Thyroid gland (tissue), 4 donors: ENCODE results near the gene POLN. TPM values are rescaled to one million over a fixed set of nuclear protein-coding genes. Genes with fewer than 3 reads are reported as not detected.

Experiments
- DNase-seq, 2 donors: peaks; one replicate each; pipeline ENCODE4 v3.0.0-alpha.2; 2019
- H3K27ac ChIP-seq, 3 donors: fragments of 200-600 bp; sonication (generic); 1 replicate in 2 of 3; 2 replicates in 1 of 3; pipeline ENCODE4 v1.5.1; 2016 to 2019; ENCODE audit warnings: mild to moderate bottlenecking in 1 of 3, moderate library complexity in 1 of 3
- H3K27me3 ChIP-seq: fragments of 200-600 bp; sonication (generic); one replicate; pipeline ENCODE4 v1.5.1; 2019
- H3K36me3 ChIP-seq, 2 donors: fragments of 200-600 bp; sonication (generic); one replicate each; pipeline ENCODE4 v1.5.1; 2016 to 2019
- H3K4me1 ChIP-seq, 2 donors: fragments of 200-600 bp; sonication (generic); one replicate each; pipeline ENCODE4 v1.5.1; 2017 to 2019
- H3K4me3 ChIP-seq, 3 donors: fragments of 200-600 bp; sonication (generic); replicated peaks in 1 of 3; 1 replicate in 2 of 3; 2 replicates in 1 of 3; pipeline ENCODE4 v1.5.1; 2016; ENCODE audit warnings: mild to moderate bottlenecking in 1 of 3
- H3K9me3 ChIP-seq: fragments of 200-600 bp; sonication (generic); one replicate; pipeline ENCODE4 v1.5.1; 2017
- POLR2A ChIP-seq, 2 donors: fragments of 450-650 bp; IDR thresholded peaks; one replicate each; pipeline ENCODE4 v1.6.1; 2017; ENCODE audit warnings: antibody characterized with exemption in 2 of 2, mild to moderate bottlenecking in 2 of 2, moderate library complexity in 1 of 2
- WGBS, 2 donors: methylation state at CpG; one replicate each; pipeline ENCODE4 v1.1.5; 2017; 5-methylcytosine and 5-hydroxymethylcytosine counted together
- intact Hi-C: fragments of 100-400 bp; cut with DNase I; formaldehyde crosslinking; loops from one replicate; pipeline ENCODE4 v1.15.1; 2023
- total RNA-seq, 4 donors: library from RNA; depleted of rRNA; stranded (reverse); fragments of >200 nt; gene quantifications; one replicate each; pipeline ENCODE4 v1.2.3, GENCODE V29; 2016
- TF ChIP-seq, protein P1 (sequence below), 6 experiments: fragments of 200-600 bp in 3 of 6; fragments of 450-650 bp in 3 of 6; sonication (generic) in 3 of 6; IDR thresholded peaks; one replicate each; pipeline ENCODE4 v1.5.1; 2016 to 2019; ENCODE audit warnings: antibody characterized with exemption in 6 of 6, mild to moderate bottlenecking in 2 of 6, inconsistent platforms in 1 of 6, moderate library complexity in 1 of 6

Gene POLN
- total RNA-seq, 4 donors from 2014 or later = 1.5 to 5.4 (median 3.0) TPM

DNA sequence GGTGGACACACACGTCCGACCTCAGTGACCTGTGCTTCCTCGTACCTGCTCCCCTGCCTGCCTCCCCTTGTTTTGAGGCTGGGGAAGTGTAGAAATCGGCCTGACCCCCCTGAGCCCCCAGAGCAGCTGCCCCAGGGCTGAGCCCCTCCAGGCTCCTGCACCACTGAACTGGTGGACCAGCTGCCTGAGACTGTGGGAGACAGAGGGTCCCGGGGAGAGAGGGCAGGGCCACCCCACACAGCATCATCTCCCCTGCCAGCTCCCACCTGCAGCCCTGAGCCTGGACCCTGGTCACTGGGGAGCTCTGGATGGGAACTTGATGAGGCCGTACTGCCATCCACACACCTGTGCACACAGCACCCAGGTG lies 197.8 kb downstream of the POLN start:
- 76 to 93% methylated on average over 2 to 5 of the region's 6 CpGs for WGBS, 2 donors
- TF ChIP-seq POLR2A (IDR thresholded peaks at IDR 0.05) = no peak
- TF ChIP-seq, protein P1, sequence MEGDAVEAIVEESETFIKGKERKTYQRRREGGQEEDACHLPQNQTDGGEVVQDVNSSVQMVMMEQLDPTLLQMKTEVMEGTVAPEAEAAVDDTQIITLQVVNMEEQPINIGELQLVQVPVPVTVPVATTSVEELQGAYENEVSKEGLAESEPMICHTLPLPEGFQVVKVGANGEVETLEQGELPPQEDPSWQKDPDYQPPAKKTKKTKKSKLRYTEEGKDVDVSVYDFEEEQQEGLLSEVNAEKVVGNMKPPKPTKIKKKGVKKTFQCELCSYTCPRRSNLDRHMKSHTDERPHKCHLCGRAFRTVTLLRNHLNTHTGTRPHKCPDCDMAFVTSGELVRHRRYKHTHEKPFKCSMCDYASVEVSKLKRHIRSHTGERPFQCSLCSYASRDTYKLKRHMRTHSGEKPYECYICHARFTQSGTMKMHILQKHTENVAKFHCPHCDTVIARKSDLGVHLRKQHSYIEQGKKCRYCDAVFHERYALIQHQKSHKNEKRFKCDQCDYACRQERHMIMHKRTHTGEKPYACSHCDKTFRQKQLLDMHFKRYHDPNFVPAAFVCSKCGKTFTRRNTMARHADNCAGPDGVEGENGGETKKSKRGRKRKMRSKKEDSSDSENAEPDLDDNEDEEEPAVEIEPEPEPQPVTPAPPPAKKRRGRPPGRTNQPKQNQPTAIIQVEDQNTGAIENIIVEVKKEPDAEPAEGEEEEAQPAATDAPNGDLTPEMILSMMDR (IDR thresholded peaks at IDR 0.05) = no peak
- H3K27me3 ChIP-seq = peaks cover 8% of the 10 kb centered on the region

GRCh38 chr4:2043396-2044118 lies 198.4 kb downstream of the POLN start:
- DNase-seq = no peak

More for the DNA sequence above, 197.8 kb downstream of the POLN start:
- no peaks in the 10 kb centered on the region for H3K36me3 ChIP-seq
- intact Hi-C loops = no loop called here
- peaks cover 15 to 21% of the 10 kb centered on the region in 2 donors for H3K4me1 ChIP-seq
- H3K4me3 ChIP-seq = no peak overlapping the region
- no peak overlapping the region for H3K27ac ChIP-seq
- no peaks in the 10 kb centered on the region for H3K9me3 ChIP-seq
- DNase-seq = no peak

DNA sequence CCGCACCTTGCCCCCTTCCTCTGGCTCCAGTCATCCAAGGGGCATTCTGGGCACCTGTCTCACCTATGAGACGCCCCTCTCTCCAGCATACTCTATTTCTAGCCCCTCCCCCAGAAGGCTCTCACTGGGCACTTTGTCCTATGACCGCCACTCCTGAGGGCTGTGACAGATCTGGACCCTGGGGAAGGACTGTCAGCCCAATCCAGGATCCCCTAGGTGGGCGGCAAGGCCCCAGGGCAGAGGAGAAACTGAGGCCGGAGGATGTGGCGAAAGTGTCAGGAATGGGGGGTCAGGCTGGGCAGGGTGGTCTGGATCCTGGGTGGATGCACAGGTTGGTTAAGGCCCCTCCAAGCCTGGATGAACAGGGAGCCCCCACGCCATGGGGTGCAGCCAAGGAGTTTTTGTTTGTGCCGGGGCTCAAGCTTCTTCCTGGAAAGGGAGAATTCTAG lies 198.9 kb downstream of the POLN start:
- peaks cover 15 to 21% of the 10 kb centered on the region in 2 donors for H3K4me1 ChIP-seq
- peaks cover 8% of the 10 kb centered on the region for H3K27me3 ChIP-seq
- no peak for TF ChIP-seq POLR2A (IDR thresholded peaks at IDR 0.05)
- TF ChIP-seq, protein P1 (IDR thresholded peaks at IDR 0.05) = no peak
- no peak overlapping the region for H3K4me3 ChIP-seq
- H3K27ac ChIP-seq = no peak overlapping the region
- H3K9me3 ChIP-seq = no peaks in the 10 kb centered on the region
- DNase-seq = no peak
- no peaks in the 10 kb centered on the region for H3K36me3 ChIP-seq
- 82 to 89% methylated on average over 7 to 8 of the region's 8 CpGs for WGBS, 2 donors
- intact Hi-C loops = no loop called here

More at GRCh38 chr4:2043396-2044118, 198.4 kb downstream of the POLN start:
- Histone ChIP-seq H3K36me3 (no peaks in the 10 kb centered on the region), H3K9me3 (no peaks in the 10 kb centered on the region), H3K27ac (no peak overlapping the region), H3K4me1 (peaks cover 15 to 21% of the 10 kb centered on the region in 2 donors), H3K4me3 (no peak overlapping the region), H3K27me3 (peaks cover 8% of the 10 kb centered on the region)
- WGBS, 2 donors = 87 to 89% methylated on average over 8 of the region's 18 CpGs
- intact Hi-C loops = no loop called here
- TF ChIP-seq POLR2A (IDR thresholded peaks at IDR 0.05) = no peak
- TF ChIP-seq, protein P1 (IDR thresholded peaks at IDR 0.05) = no peak

DNA sequence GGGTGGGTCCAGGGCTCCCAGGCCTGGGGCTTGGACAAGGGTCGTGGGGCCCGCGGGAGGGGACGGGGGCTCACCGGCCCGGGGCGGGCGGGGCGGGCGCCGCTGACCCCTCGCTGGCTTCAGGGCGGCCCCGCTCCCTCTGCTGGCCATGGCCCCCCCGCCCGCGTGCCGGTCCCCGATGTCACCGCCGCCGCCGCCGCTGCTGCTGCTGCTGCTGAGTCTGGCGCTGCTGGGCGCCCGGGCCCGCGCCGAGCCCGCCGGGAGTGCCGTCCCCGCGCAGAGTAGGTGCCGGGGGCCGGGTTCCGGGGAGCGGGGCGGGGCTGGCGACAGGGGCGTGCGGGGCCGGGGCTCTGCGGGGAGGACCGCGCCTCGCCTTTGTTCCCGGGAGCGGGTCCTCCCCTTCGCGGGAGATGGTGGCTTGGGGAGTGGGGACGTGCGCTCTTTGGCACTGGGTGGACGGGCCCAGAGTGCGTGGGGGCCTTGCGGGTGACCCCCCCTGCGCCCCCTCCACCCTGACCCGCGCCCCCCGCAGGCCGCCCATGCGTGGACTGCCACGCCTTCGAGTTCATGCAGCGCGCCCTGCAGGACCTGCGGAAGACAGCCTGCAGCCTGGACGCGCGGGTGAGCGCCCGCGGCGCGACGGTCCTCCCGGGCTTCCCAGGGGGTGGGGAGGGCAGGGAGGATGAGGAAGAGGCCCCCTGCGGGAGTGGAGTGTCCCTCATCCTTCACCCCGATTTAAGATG lies 199.5 kb downstream of the POLN start:
- Histone ChIP-seq H3K9me3 (no peaks in the 10 kb centered on the region), H3K36me3 (no peaks in the 10 kb centered on the region), H3K4me3 (peak overlapping the region in 2 of 3 donors; percentile 25 to 71), H3K27ac (no peak overlapping the region), H3K4me1 (peaks cover 15 to 21% of the 10 kb centered on the region in 2 donors), H3K27me3 (peaks cover 4% of the 10 kb centered on the region)
- intact Hi-C loops = no loop called here
- peak in 1 of 2 donors; percentile 25 for DNase-seq
- WGBS, 2 donors = 5 to 6% methylated on average over 6 to 24 of the region's 80 CpGs
- TF ChIP-seq, protein P1 (IDR thresholded peaks at IDR 0.05) = no peak
